ENCODE data around the gene BRPF1.
A peak's percentile ranks its signal among the peaks of the same experiment; 100 is the strongest.

BRPF1 gene

DNA sequence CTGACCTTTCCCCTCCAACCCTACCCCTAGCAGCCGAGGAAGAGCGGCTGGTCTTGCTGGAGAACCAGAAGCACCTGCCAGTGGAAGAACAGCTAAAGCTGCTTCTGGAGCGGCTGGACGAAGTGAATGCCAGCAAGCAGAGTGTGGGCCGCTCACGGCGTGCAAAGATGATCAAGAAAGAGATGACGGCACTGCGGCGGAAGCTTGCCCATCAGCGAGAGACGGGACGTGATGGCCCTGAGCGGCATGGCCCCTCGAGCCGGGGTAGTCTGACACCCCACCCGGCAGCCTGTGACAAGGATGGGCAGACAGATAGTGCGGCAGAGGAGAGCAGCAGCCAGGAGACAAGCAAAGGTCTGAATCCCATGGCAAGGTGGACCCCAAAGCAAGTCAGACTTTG is 12.0 kb downstream of the BRPF1 start:
- TF ChIP-seq, protein P1, sequence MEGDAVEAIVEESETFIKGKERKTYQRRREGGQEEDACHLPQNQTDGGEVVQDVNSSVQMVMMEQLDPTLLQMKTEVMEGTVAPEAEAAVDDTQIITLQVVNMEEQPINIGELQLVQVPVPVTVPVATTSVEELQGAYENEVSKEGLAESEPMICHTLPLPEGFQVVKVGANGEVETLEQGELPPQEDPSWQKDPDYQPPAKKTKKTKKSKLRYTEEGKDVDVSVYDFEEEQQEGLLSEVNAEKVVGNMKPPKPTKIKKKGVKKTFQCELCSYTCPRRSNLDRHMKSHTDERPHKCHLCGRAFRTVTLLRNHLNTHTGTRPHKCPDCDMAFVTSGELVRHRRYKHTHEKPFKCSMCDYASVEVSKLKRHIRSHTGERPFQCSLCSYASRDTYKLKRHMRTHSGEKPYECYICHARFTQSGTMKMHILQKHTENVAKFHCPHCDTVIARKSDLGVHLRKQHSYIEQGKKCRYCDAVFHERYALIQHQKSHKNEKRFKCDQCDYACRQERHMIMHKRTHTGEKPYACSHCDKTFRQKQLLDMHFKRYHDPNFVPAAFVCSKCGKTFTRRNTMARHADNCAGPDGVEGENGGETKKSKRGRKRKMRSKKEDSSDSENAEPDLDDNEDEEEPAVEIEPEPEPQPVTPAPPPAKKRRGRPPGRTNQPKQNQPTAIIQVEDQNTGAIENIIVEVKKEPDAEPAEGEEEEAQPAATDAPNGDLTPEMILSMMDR (IDR thresholded peaks at IDR 0.05; ENCODE audit: control insufficient read depth, extremely low read depth, insufficient read depth): no peak
- DNase-seq (ENCODE audit: low read depth): no peak
- no peak overlapping the region for H3K4me3 ChIP-seq (ENCODE audit: low read depth, low read length)

GRCh38 chr3:9744162-9744561 is 12.6 kb downstream of the BRPF1 start:
- no peak overlapping the region for H3K4me3 ChIP-seq (ENCODE audit: low read depth, low read length)
- TF ChIP-seq, protein P1 (IDR thresholded peaks at IDR 0.05; ENCODE audit: control insufficient read depth, extremely low read depth, insufficient read depth): no peak
- no peak for DNase-seq (ENCODE audit: low read depth)

GRCh38 chr3:9745521-9745920 is 14.0 kb downstream of the BRPF1 start:
- no peak for DNase-seq (ENCODE audit: low read depth)
- H3K4me3 ChIP-seq (ENCODE audit: low read depth, low read length): no peak overlapping the region
- TF ChIP-seq, protein P1 (IDR thresholded peaks at IDR 0.05; ENCODE audit: control insufficient read depth, extremely low read depth, insufficient read depth): no peak

- H3K4me3 ChIP-seq (ENCODE audit: low read depth, low read length): no peak overlapping the region
- TF ChIP-seq, protein P1 (IDR thresholded peaks at IDR 0.05; ENCODE audit: control insufficient read depth, extremely low read depth, insufficient read depth): no peak
- DNase-seq (ENCODE audit: low read depth): no peak
These were observed 14.8 kb downstream of the BRPF1 start for GRCh38 chr3:9746330-9746729.

- TF ChIP-seq, protein P1 (IDR thresholded peaks at IDR 0.05; ENCODE audit: control insufficient read depth, extremely low read depth, insufficient read depth): no peak
- no peak overlapping the region for H3K4me3 ChIP-seq (ENCODE audit: low read depth, low read length)
- no peak for DNase-seq (ENCODE audit: low read depth)
These were observed 15.7 kb downstream of the BRPF1 start for GRCh38 chr3:9747267-9747666.

- no peak overlapping the region for H3K4me3 ChIP-seq (ENCODE audit: low read depth, low read length)
- TF ChIP-seq, protein P1 (IDR thresholded peaks at IDR 0.05; ENCODE audit: control insufficient read depth, extremely low read depth, insufficient read depth): no peak
- no peak for DNase-seq (ENCODE audit: low read depth)
These were observed 16.5 kb downstream of the BRPF1 start for GRCh38 chr3:9748031-9748430.

DNA sequence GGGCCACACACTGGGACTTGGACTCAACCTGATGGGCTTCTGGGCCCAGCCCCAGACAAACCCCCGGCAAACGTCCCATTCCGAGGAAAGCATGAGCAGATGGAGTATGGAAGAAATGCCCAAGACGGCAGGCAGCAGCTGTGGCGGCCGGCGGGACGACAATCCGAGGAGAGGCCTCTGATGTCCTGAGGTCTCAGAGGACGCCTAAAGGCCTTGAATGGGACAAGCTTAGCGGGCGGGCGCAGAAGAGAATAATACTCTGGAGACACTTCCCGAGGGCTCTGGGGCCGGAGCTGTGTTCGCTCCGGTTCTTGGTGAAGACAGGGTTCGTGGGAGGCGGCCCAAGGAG is 17.7 kb downstream of the BRPF1 start:
- TF ChIP-seq, protein P1 (IDR thresholded peaks at IDR 0.05; ENCODE audit: control insufficient read depth, extremely low read depth, insufficient read depth): no peak
- DNase-seq (ENCODE audit: low read depth): no peak
- peak overlapping the region; percentile 88 for H3K4me3 ChIP-seq (ENCODE audit: low read depth, low read length)
